Prostate gland (tissue), 2 donors: ENCODE measurements around the gene MVP.

Experiments used
- CTCF ChIP-seq, 4 experiments: fragments of 200-600 bp in 2 of 4; fragments of 450-650 bp in 2 of 4; sonication (generic) in 2 of 4; IDR thresholded peaks; 1 replicate in 3 of 4; 2 replicates in 1 of 4; pipeline ENCODE4 v1.5.1; 2016 to 2019; ENCODE audit warnings: antibody characterized with exemption in 4 of 4, mild to moderate bottlenecking in 2 of 4, moderate library complexity in 2 of 4
- POLR2A ChIP-seq: fragments of 450-650 bp; IDR thresholded peaks from one replicate; pipeline ENCODE4 v1.6.1; 2016; ENCODE audit warnings: antibody characterized with exemption, mild to moderate bottlenecking
- POLR2AphosphoS5 ChIP-seq: sonication (generic); formaldehyde crosslinking; IDR thresholded peaks from one replicate; pipeline ENCODE4 v1.6.1; 2017; ENCODE audit warnings: antibody characterized with exemption

- TF ChIP-seq CTCF (IDR thresholded peaks at IDR 0.05), result no peak
- no peak for TF ChIP-seq POLR2A
- no peak for TF ChIP-seq POLR2AphosphoS5
Observed at GRCh38 chr16:29876217-29876593, 55.9 kb downstream of the MVP start.
